IPS-11a (cell line): ENCODE data around the gene SMAD9.
"Not testable (repeated sequence)": the region's sequence is repeated elsewhere in the genome, so short reads cannot be mapped to it uniquely, and the experiment has no call there.

Source experiments
- H3K4me3 ChIP-seq: one replicate; pipeline ENCODE4 v1.5.1; 2013; ENCODE audit warnings: low read depth, low read length, control low read depth

The SMAD9 gene

DNA sequence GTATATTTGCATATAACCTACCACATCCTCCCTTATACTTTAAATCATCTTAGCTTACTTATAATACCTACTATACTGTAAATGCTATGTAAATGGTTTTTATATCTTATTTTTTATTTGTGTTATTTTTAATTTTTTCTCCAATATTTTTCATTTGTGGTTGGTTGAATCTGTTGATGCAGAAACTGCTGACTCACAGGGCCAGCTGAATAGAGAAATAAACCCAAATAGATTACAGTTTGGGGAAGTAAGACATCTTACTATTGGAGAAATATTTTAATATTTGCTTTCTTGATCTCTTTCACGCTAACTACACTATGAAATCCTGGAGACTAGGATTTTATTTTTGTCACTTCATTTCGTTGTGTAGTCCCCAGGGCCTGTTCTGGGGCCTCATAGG lies 7.1 kb downstream of the SMAD9 start:
- H3K4me3 ChIP-seq: no peak overlapping the region

DNA sequence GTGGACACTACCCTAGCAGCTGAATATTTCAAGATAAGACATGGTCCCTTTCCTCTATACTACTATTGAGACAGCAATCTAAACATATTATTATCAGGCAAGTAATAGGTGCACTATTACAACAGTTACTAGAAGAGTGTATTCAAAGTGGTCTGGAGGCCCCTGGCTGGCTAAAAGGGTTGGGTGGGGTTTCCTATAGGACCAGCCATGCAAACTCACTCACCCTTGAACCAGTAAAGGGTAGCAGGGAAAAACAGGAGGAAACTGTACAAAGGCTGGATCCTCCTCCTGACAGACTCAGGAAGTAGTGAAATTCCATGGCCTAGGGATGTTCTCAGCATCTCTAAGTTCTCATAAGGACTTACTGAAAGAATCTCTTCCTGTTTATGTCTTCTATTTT lies 7.7 kb downstream of the SMAD9 start:
- no peak overlapping the region for H3K4me3 ChIP-seq

DNA sequence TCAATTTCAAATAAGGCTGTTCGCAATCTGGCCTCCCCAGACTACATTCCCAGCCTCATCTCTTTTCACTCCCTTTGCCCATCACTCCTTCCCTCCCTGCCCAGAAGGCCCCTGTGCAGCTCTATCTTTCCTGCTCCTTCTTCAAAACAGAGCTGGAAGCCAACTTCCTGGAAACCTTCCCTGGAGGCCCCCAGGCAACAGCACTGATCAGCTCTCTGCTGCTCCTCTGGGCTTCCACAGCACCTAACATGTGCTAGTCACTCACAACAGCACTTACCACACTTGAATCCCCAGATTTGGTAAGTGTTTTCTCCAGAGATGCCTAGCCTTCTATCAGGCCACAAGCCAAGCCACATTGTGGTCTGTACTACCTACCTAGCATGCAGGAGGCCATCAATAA lies 9.5 kb downstream of the SMAD9 start:
- H3K4me3 ChIP-seq: no peak overlapping the region

DNA sequence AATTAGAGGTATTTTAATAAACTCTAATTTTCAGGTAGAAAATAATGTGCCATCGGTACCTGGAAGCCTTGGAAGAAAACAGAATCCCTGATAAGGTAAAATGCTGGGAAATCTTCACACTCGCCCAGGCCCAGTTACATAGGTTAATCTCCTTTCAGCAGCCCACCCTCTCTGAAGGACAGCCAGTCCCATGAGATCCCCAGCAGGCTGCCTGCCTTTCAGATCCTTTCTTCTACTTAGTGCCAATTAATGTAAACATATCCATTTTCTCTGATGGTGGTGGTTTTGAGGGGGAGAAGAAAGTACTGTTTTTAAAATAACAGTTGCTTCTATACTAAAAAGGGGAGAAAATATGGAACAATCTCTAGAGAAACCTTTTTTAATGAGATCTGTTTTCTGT lies 12.2 kb downstream of the SMAD9 start:
- no peak overlapping the region for H3K4me3 ChIP-seq

DNA sequence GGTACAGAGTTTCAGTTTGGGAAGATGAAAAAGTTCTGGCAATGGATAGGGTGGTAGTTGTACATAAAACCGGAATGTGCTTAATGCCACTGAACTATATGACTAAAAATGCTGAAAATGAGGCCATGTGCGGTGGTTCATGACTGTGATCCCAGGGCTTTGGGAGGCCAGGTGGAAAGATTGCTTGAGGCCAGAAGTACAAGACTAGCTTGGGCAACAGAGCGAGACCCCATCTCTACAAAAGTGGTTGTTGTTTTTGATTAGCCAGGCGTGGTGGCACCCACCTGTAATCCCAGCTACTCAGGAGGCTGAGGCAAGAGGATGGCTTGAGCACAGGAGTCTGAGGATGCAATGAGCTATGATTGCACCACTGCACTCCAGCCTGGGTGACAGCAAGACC lies 12.8 kb downstream of the SMAD9 start:
- H3K4me3 ChIP-seq: no peak overlapping the region

DNA sequence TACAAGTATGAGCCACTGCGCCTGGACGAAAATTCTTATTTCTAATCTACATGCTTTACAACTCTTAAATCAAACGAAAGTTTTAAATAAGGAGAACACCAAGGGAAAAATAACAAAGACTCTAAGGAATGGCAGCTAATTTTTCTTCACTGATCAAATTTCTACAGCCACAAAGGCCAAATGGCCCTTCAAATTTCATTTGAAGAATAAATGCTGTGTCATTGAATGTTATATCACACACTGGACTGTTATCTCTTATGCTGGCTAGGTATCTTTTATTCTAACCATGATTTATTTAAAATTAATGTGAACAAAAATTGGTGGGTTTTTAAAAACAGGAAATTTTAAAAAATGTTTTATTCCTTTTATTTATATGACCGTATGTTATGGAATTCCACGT lies 14.1 kb downstream of the SMAD9 start:
- H3K4me3 ChIP-seq: no peak overlapping the region

DNA sequence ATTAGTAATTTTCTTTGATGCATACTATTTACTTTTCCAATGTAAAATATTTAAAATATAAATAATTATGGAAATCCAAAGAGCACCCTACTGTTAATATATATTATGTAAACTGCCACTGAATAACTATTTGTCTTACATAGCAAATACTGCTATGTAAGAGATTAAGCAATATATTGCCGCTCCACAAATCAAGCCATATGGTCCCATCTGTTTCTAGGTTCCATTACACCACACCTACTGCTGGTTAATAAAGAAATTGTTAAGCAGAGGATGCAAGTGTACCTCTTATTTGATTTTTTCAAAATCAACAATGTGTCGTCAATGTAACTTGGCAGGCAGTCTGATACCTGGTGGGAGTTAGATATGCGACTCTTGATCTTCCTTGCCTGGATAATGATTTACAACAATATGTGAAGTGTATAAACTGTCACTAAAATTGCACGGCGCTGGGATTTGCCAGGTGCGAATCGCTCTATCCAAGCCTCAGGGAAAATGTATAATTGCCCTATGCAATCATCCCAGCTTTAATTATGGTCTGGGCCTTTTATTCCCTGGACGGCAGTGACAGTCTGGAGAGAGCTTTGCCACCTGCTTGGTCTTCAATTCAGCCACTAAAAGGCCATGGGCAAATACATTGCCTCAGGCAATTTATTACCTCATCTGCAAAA lies 16.0 kb downstream of the SMAD9 start:
- H3K4me3 ChIP-seq: no peak overlapping the region

DNA sequence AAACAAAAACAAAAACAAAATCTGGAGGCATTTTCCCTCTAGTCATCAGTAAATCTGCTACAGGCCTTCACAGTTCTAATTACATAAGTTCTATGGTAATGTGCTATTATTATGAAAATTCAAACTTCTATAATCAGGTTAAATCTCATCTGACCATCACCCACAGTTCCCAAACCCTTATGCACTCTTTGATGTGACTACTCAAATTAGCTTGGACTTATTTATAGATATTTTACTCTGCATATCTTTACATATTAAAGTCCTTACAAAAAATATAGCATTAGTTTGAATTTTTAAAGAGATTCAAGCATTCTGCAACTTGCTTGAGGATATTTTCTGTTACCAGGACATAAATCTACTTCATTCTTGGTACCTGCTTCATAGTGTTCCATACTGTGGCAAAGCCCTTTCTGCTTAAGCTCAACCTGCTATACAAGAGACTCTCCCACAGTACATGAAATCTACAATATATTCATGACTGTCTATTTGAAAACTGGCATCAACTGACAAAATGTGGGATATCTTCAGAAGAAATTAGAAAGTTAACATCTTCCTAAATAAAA lies 22.9 kb downstream of the SMAD9 start:
- no peak overlapping the region for H3K4me3 ChIP-seq

DNA sequence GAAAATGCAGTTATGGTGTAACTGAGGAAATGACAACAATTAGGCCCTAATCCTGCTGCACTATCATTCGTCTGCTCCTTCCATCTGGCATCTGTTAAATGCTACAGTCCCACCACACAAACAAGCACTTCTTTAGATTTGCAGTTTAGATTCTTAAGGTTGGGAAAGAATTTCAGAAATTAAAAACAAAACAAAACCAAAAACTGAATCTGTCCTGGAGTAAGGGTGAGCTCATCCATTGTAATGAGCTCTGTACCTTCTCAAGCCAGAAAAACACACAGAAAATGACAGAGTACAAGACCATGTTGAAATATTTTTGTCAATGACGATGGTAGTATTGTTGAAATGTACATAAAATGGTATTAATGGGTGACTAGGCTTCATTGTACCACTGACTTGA lies 28.3 kb downstream of the SMAD9 start:
- no peak overlapping the region for H3K4me3 ChIP-seq

DNA sequence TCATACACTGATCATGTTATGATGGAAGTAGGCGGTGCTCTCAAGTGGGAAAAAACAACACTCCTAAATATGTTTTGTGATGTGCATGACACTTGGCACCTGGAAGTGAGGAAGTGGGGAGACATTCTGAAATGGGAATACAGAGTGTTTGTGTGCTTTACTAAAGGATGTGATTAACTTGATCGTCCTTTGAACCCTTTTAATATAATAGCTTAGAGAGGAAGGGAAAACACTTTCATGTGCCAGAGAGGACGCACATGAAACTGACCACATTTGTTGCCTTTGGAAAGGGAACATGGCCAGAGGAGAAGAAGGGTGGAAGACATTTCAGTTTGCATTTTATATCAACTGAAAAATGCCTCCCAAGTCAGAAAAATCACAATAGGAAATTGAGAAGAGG lies 31.4 kb downstream of the SMAD9 start:
- H3K4me3 ChIP-seq: no peak overlapping the region

DNA sequence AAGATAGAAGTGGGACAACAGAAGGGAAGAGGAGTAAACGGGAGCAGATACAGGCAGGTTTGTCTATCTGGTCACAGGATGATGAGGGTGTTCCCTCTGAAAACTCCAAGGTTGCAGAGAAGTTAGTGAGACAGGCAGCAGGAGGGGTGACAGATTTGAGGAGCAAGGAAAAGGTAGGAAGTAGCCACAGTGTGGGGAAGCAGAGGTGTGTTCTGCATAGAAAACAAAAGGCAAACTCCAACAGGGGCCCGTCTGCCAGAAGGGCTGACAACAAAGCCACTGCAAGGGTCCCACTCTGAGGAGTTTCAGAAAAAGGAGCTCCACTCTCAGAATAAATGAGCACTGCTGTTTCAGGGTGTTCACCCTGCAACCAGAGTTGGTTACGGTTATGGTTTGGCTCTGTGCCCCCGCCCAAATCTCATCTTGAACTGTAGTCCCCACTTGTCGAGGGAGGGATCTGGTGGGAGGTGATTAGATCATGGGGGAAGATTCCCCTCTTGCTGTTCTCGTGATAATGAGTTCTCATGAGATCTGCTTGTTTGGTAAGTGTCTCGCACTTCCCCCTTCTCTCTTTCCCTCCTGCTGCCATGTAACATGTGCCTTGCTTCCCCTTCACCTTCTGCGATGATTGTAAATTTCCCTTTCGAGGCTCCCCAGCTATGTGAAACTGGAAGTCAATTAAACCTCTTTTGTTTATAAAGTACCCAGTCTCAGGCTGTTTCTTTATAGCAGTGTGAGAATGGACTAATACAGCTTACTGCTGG lies 32.1 kb downstream of the SMAD9 start:
- H3K4me3 ChIP-seq: no peak overlapping the region

DNA sequence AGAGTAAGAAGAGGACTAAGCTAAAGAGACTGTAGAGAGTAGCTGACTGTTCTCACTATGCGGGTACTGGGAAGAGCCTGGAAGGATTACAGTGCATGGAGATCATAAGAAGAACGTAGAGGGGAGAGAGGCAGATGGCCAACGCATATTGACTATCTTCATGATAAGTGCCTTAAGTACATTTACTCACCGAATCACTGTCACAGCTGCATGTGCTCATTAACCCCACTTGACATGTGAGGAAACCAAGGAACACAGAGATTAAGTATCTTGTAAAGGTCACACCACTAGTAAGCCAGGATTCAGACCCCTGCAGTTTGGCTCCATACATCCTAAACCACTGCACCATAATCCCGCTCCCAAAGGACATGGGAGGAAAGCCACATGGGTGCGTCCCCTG lies 34.1 kb downstream of the SMAD9 start:
- H3K4me3 ChIP-seq: no peak overlapping the region

DNA sequence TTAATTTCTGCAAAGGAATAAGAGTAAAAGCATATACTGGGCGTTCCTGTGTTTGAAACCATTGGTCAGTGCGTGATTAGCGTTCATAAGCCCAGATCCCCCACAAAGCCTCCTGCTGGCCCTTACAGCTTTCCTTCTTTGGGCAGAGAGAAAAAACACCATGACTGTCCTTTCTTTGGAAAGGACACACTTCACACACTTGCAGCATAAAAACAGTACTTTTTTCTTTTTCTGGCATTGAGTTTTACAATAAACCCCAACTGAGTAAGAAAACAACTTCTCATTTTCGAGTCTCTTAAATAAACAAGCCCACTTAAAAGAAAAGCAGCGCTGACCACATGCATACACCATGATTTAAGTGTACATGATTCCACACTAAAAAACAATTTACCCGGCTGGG lies 35.8 kb downstream of the SMAD9 start:
- H3K4me3 ChIP-seq: no peak overlapping the region

DNA sequence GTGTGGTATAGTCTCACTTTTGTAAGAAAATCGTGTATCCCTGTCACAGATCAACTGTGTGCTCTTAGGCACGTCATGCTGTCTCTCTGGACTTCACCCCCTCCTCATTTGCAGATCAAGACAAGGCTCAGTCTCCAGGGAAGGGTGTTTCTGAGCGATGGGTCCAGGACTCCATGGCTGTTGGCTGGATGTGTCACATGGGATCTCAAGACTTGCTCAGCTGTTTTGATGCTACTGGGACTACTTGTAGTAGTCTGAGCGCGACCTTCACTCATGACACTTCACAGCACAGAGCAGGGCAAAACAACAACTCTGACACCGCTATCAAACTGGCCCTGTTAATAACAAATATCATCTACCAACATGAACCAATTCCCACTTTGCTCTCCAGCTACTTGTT lies 36.2 kb downstream of the SMAD9 start:
- H3K4me3 ChIP-seq: no peak overlapping the region

DNA sequence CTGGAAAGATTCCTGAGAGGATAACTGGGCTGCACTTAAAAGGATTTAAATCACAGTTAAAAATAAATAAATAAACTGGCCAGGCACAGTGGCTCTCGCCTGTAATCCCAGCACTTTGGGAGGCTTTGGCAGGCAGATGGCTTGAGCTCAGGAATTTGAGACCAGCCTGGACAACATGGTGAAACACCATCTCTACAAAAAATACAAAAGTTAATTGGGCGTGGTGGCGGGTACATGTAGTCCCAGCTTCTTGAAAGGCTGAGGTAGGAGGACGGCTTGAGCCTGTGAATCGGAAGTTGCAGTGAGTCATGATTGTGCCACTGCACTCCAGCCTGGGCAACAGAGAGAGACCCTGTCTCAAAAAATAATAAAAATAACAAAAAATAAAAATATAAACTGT lies 36.6 kb downstream of the SMAD9 start:
- not testable (repeated sequence) for H3K4me3 ChIP-seq

DNA sequence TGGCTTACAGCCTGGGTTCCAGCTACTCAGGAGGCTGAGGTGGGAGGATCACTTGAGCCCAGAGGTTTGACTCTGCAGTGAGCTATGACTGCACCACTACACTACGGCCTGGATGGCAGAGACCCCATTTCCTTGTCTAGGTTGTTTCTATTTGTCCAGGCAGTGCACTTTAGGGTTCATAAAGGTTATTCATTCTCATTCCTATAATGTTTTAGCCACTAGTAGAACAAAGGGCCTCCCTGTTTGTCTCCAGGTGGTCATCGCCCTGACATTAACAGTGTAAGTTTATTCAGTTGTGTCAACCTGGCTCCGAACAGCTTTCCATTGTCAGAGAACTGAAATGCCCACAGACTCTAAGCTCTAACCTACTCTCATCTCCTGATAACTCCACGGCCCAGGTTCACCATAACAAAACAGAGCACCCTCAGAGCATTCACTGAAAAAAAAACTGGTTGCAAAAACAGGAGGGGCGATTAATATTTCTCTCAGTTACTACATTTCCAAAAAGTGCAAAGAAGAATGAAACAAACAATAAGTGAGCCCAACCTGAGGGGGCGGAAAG lies 37.1 kb downstream of the SMAD9 start:
- no peak overlapping the region for H3K4me3 ChIP-seq

DNA sequence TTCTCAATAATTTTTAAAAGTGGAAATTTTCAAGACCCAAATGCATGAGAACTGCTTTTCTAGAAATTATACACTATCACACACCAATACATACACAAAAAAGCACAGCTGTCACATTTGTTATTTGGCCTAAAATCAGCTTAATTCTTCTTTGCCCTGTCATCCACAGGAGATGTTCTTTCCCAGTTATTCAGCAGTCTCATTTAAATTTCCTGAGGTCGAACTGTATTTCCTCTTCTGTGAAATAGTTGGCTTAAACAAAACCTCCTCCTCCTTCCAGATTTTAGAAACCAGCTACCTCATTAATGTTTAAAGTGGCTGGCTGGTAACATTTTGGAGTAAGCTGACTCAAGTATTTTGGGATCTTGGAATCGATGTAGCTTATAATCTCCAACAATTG lies 39.1 kb downstream of the SMAD9 start:
- no peak overlapping the region for H3K4me3 ChIP-seq

DNA sequence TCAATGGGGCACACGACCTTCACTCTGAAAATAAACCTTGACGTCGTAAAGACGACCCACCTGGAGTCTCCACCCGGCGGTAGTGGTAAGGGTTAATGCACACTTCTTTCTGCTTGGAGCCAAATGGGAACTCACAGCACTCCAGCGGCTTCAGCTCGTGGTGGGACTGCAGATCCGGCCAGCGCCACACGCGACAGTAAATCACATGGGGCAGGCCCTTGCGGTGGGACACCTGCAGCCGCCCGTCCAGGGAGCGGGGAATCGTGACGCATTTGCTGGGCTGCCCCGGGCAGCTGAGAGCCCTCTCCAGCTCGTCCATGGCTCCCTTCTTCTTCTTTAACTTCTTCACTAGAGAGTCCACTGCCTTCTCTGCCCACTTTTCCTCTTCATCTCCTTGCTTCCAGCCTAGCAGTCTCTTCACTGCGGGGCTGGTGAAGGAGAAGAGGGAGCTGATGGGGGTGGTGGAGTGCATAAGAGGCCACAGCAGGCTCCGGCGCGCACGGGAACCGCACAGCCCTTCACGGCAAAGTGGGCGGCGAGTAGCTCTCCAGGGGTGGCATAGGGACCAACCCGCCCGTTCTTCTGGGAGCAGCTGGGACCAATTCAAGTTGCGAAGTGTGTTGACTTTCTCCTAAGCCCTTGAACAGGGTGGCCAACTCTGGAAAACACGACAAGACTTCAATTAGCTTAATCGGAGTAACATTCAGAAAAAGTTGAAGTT lies 40.7 kb downstream of the SMAD9 start:
- H3K4me3 ChIP-seq: no peak overlapping the region

DNA sequence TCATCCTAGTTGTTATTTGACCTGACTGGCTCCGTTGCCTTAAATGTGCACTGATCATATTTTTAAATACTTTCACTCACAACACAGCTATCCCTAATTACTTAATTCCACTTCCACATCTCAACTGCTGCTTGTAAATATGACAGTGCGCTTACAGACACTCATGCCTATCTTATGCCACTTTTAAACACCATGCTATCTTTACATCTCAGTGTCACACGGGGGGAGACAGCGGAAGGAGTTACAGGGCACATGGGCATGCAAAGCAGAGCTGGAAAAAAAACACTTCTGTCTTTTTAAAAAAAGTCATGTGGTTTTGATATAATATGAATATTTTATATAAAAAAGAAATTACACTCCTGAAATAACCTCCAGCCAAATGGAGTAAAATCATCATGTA lies 44.1 kb downstream of the SMAD9 start:
- no peak overlapping the region for H3K4me3 ChIP-seq

DNA sequence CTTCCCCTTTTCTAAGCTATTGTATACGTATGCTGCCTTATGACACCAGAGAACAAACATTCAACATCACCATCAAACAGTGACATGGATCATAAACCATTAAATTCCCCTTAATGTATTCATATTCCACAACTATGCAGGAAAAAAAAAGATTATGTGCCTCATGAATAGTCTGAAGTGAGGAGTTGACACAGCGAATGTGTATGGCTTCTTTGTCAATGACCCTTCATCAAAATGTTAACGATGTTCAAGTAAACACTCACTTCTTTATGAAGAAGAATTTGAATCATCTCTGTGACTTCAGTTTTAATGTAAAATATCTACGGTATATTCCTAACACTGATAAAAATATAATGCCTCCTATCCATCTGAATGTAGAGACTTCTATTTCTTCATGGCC lies 44.6 kb downstream of the SMAD9 start:
- no peak overlapping the region for H3K4me3 ChIP-seq

DNA sequence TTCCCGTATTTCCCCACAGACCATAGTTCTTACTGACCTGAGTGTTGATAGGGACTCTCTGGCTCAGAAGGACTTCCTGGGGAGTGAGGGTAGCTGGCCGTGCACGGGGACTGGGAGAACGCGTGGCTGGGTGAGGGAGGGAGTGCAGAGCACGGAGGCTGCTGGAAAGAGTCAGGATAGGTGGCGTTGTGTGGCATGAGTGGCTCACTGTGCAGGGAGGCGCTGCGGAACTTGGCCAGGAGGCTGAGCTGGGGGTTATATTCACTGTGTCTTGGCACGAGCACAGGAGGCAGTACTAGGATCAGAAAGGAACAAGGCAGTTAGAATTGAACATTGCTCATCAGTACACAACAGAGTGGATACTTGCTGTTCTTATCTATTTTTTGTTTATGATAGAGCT lies 47.4 kb downstream of the SMAD9 start:
- H3K4me3 ChIP-seq: no peak overlapping the region
